HG03039 (cell line): ENCODE data around the gene DOCK3.
"Not testable (repeated sequence)": the region's sequence is repeated elsewhere in the genome, so short reads cannot be mapped to it uniquely, and the experiment has no call there.

ENCODE experiments used
- ATAC-seq: cut with Tn5 transposase; IDR thresholded peaks from one replicate; pipeline ENCODE4 v1.9.1; 2021; ENCODE audit warnings: mild to moderate bottlenecking, moderate library complexity; ENCODE audit not compliant: unreplicated experiment

The DOCK3 gene

DNA sequence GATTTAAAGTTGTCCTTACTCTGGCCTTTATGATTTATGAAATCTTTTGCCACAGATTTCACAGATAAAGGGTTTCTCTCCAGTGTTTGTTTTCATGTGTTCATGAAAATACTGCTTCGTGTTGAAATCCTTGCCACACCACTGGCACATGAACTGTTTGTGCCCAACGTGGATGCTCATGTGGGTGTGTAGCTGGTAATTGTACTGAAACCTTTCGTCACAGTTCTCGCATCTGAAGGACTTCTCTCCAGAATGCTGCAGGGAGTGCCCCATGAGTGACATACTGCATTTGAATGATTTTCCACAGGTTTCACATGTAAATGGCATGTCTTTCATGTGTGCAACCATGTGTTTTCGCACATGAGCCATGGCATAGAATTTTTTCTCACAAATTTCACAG is 111.9 kb downstream of the DOCK3 start:
- no peak for ATAC-seq

DNA sequence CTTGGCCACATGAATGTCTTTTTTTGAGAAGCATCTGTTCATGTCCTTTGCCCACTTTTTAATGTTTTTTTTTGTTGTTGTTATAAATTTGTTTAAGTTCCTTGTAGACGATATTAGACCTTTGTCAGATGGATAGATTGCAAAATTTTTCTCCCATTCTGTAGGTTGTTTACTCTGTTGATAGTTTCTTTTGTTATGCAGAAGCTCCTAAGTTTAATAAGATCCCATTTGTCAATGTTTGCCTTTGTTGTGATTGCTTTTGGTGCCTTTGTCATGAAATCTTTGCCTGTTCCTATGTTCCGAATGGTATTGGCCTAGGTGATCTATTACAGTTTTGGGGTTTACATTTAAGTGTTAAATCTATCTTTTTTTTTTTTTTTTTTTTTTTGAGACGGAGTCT is 116.2 kb downstream of the DOCK3 start:
- ATAC-seq = not testable (repeated sequence)

DNA sequence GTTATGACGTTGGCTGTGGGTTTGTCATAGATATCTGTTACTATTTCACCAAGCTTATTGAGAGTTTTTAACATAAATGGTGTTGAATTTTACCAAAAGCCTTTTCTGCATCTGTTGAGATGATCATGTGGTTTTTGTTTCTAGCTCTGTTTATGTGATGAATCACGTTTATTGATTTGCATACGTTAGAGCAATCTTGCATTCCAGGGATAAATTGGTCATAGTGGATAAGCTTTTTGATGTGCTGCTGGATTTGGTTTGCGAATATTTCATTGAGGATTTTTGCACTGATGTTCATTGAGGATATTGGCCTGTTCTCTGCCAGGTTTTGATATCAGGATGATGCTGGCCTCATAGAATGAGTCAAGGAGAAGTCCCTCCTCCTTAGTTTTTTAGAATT is 117.8 kb downstream of the DOCK3 start:
- no peak for ATAC-seq

DNA sequence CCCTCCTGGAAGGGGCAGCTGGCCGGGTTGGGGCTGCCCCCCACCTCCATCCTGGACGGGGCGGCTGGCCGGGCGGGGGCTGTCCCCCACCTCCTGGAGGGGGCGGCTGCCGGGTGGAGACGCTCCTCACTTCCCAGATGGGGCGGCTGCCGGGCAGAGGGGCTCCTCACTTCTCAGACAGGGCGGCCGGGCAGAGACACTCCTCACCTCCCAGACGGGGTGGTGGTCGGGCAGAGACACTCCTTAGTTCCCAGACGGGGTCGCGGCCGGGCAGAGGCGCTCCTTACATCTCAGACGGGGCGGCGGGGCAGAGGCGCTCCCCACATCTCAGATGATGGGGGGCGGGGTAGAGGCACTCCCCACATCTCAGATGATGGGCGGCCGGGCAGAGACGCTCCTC is 129.1 kb downstream of the DOCK3 start:
- ATAC-seq = not testable (repeated sequence)

DNA sequence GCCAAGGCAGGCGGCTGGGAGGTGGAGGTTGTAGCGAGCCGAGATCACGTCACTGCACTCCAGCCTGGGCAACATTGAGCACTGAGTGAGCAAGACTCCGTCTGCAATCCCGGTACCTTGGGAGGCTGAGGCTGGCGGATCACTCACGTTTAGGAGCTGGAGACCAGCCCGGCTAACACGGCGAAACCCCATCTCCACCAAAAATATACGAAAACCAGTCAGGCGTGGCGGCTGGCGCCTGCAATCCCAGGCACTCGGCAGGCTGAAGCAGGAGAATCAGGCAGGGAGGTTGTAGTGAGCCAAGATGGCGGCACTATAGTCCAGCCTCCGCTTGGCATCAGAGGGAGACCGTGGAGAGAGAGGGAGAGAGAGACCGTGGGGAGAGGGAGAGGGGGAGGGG is 129.6 kb downstream of the DOCK3 start:
- not testable (repeated sequence) for ATAC-seq

DNA sequence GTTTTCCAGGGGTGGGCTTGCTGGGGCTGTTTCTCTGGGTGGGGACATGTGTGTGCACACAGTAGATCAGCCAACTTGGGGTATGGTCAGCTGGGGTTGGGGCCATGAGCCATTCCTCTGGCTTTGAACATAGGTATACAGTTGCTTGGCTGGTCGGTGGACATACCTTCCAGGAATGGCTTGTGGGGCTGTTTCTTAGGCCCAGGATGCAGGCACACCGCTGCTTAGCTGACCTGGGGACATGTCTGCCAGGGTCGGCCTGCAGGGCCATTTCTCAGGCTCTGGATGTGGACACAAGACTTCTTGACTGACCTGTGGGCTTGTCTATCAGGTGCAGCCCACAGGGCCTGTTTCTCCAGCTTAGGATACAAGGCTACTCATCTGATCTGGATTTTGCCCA is 130.6 kb downstream of the DOCK3 start:
- ATAC-seq = no peak

DNA sequence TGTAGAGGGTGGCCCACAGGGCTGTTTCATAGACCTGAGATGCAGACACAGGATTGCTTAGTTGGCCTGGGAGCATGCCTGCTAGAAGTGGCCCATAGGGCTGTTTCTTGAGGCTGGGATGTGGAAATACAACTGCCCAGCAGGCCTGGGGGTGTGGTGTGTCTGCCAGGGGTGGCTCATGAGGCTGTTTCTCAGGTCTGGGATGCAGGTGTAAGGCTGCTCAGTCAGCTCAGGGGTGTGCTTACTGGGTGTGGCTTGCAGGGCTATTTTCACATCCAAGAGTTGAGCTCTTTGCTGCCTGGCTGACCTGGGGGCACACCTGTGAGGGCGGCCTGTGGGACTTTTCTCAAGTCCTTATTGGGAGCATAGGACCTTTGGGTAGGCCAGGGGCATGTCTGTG is 131.3 kb downstream of the DOCK3 start:
- ATAC-seq = no peak

DNA sequence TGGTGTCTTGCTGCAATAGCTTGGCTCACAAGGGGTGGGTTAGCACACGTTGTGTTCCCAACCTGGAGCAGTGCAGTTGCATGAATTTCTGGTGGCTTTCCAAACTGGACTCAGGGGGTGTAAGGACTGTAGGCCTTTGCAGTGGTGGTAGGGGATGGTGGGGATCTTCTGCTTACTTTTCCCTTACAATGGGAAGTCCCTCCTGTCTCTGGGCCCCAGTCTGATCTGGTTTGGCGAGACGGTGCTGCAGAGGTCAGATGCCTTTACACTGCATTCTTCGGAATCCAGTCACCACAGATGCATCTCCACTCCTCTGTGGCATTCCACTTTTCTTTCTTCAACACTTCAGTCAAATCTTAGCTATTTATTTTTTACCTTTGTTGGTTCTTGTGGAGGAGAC is 132.1 kb downstream of the DOCK3 start:
- ATAC-seq = no peak

DNA sequence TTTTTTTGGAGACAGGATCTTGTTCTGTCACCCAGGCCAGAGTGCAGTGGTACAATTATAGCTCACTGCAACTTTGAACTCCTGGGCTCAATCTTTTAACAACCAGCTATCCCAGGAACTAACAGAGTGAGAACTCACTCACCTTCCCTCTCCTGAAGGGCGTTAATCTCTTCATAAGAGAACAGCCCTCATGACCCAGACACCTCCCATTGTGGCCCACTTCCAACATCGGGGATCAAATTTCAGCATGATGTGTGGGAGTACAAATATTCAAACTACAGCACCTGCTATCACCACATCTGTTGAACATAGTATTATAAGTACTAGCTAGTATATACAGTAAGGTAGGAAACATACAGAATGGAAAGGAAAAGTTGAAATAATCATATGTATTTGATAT is 132.5 kb downstream of the DOCK3 start:
- no peak for ATAC-seq

DNA sequence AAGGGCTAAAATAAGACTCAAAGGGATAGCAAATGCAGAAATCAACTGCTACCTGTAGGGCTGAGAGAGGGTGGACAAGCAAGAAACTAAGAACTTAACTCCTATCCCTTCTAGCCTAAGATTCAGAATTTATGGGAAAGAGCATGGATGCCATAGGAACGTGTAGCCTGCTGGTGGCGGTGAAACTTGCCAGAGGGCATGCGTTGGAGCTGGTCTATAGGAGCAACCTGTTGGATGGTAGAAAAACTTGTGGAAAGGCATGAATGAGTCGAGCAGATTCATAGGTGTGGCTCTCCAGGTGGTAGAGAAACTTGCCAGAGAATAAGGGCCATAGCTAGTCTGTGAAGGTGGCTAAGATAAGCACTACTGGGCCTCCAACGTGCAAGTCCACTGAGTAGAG is 137.2 kb downstream of the DOCK3 start:
- no peak for ATAC-seq

DNA sequence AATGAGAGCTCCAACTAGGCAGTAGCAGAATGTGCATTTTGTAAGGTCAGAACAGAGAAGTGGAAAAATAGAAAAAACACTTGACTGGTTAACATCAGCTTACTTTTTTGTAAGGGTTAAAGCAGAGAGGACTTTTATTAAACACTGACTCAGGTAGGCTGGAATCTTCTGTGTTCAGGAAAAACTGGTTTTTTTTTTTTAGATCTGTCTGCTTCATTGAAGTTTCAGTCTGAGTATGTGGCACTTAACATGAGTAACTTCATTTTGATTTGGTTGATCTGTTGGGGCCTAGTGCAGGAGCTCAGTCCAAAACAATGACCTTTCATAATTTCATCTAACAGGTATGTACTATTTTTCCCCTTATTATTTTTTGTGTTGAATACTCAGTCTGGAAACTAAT is 141.1 kb downstream of the DOCK3 start:
- ATAC-seq = no peak

DNA sequence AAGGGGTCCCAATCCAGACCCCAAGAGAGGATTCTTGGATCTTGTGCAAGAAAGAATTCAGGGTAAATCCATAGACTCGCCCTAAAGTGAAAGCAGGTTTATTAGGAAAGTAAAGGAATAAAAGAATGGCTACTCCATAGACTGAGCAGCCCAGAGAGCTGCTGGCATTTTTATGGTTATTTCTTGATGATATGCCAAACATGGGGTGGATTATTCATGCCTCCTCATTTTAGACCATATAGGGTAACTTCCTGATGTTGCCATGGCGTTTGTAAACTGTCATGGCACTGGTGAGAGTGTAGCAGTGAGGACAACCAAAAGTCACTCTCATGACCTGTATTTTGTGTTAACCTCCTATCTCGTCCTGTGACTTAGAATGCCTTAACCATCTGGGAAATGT is 142.2 kb downstream of the DOCK3 start:
- no peak for ATAC-seq

DNA sequence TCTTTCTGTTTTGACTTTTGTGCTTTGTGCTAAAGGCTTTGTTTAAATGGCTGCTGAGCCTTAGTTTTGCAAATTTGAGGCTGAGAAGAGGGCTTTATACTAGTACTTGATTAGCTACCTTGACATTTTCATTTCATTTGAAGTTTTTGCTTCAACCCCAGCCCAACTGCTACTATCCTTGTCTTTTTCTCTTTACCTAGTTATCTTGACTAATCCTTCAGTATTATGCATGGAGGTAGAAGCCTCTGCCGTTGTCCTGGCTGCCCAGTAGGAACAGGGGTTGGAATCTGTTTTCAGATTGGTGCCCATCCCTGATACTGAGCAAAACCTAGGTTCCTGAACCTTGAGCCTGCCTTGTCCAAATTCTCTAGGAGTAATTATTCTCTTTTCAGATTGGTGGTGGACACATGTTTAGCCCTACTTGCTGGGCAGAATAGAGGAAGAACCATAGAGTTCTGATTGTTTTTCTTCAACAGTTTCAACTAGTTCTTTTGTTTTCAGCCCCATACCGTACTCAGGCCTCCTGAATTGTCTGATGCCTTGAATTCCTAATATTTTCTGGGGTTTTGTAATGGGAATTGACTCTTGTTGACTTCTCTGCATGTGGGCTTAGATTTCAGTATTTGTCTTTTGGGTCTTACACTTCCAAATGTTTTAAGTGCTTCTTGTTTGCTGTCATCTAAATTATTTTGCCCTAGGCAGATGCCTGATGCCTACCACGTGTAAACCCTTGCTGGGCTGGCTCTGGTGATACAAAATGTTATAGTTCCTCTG is 143.2 kb downstream of the DOCK3 start:
- ATAC-seq = no peak

DNA sequence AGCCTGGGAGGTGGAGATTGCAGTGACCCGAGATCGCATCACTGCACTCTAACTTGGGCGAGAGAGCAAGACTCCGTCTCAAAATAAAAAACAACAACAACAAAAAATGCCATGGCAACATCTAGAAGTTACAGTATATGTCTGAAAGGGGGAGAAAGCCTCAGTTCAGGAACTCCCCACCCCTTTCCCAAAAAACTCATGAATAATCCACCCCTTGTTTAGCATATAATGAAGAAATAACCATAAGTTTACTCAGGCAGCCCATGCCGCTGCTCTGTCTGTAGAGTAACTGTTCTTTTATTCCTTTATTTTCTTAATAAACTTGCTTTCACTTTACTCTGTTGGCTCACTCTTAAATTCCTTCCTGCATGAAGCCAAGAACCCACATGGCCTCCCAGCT is 145.2 kb downstream of the DOCK3 start:
- ATAC-seq = no peak

DNA sequence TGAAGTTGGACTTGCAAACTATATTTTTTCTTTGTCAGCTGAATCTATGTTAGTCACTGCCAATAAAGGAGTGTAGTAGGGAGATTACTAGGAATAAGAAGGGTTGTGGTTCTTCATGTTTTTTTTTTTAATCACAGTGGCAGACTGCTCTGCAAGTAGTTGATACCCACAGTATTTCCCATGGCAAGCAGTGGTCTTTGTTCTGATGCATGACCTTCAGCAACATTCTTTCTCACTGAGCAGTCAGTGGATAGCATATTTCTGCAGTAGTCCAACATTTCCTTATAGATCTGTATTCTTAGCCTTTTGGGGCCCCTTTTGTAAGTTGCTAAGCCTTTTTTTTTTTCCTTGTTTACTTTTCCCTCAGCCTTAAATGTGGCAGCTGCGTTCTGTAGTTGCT is 151.1 kb downstream of the DOCK3 start:
- no peak for ATAC-seq

DNA sequence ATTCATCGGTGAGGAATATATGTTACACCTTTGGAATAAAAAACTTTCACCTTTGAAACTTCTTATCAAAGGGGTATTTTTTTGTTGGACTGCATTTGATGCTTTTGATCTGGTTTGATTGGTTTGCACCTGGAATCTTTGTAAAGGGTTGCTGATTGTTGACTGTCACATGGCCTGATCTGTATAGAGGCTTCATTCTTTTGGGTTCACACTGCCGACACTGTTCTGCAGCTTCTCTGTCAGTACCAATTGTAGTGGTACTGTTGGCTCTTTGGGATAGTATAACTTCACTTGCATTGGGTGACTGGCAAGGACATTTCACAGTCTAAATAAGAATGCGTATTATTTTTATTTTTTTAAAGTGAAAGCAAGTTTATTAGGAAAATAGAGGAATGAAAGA is 155.7 kb downstream of the DOCK3 start:
- ATAC-seq = no peak

DNA sequence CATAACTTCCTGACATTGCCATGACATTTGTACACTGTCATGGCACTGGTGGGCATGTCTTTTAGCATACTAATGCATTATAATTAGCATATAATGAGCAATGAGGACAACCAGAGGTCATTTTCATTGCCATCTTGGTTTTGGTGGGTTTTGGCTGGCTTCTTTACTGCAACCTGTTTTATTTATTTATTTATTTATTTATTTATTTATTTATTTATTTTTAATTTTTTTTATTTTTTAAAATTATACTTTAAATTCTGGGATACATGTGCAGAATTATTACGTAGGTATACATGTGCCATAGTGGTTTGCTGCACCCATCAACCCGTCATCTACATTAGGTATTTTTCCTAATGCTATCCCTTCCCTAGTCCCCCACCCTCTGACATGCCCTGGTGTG is 156.3 kb downstream of the DOCK3 start:
- not testable (repeated sequence) for ATAC-seq

DNA sequence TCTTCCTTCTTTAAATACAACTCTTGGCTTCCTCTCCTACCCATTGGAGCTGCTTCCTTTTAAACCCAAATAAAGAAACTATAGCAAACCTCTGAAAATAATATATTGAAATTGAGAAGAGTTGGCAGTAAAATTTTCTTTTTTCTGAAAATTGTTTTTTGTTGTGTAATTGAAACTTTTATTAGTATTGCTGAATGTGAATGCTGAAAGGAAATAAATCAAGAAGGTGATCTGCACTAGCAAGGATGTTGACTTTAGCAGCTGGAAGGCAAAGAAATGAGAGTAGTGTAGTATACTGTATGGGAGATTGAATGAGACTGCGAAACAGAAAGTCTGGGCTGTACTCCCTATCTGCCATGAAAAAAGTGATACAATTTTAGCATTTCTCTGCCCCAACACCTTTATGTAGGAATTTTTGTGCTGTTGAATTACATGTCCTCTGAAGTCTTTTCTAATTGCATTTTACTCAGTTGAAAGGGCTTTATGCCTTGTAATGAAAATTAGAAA is 166.3 kb downstream of the DOCK3 start:
- ATAC-seq = no peak

DNA sequence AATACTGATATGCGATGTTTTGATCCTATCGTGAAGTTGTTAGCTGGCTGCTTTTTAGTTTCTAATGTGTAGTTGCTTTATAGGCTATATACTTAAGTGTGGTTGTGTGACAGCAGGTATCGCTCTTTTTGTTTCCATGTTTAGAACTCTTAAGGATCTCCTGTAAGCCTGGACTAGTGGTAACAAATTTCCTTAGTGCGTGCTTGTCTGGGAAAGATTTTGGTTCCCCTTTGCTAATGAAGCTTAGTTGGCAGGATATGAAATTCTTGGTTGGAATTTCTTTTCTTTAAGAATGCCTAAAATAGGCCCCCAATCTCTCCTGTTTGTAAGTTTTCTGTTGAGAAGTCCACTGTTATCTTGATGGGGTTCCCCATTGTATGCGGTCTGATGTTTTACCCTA is 173.6 kb downstream of the DOCK3 start:
- ATAC-seq = no peak

DNA sequence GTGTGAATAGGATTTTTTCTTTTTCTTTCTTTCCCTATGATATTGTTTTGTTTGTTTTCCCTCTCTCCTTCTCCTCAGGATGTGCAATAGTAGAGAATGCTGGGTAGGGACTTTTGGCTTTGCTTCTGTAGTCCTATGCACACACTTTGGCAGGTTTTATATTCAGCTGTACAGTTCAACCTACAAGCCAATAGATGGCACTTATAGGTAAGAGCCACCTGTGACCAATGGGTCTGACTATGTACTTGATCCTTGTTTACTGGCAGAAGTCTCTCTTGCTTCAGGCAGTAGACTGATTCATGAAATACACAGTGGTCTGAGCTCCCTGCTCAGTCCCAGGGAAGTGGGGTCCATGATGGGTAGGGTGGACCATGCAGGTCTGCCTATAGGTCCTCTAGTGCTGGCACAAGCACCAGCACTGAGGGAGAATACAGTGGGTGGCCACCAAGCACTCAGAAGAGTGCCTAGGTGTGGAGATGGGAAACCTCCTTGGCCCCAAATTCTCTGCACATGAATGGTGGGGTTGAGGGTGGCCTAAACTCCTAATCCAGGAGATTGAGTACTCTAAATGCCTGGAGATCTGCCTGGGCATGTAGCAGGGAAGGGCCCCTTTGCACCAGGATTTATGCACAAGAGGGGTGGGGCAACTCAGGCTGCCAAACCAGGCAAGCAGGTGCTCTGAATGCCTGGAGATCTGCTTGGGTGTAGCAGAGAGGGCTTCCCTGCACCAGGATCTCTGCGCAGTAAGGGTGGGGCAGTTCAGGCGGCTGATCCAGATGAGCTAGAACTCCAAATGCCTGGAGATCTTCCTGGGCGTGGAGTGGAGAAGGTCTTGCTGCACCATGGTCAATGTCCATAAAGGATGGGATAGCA is 176.1 kb downstream of the DOCK3 start:
- ATAC-seq = no peak

DNA sequence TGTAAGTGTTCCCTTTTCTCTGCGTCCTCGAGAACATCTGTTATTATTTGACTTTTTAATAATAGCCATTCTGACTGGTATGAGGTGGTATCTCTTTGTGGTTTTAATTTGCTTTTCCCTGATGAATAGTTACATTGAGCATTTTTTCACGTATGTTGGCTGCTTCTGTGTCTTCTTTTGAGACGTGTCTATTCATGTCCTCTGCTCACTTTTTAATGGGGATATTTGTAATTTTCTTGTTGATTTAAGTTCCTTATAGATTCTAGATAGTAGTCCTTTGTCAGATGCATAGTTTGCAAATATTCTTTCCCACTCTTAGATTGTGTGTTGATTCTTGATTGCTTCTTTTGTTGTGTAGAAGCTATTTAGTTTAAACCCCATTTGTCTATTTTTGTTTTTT is 179.2 kb downstream of the DOCK3 start:
- no peak for ATAC-seq

DNA sequence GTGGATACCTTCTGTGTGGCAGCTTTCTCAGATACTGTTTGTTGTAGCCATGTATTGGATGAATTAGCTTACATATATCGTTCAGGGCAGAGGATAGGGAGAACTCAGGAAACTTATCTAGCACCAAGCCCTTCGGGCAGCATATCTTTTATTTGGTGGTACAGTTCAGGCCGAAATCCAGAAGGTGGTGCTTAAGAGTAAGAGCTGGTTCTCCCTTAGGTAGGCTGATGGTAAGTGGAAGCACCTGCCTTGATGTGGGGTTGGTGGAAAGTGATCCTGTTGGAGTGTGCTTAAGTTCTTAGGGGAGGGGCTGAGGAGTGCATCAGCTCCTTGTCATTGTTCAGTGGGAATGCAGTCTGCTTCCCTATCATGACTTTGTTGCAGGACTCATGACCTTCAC is 187.5 kb downstream of the DOCK3 start:
- ATAC-seq = no peak
